Measurements from ENCODE around the gene OR10H4.

- TF ChIP-seq, protein P1, sequence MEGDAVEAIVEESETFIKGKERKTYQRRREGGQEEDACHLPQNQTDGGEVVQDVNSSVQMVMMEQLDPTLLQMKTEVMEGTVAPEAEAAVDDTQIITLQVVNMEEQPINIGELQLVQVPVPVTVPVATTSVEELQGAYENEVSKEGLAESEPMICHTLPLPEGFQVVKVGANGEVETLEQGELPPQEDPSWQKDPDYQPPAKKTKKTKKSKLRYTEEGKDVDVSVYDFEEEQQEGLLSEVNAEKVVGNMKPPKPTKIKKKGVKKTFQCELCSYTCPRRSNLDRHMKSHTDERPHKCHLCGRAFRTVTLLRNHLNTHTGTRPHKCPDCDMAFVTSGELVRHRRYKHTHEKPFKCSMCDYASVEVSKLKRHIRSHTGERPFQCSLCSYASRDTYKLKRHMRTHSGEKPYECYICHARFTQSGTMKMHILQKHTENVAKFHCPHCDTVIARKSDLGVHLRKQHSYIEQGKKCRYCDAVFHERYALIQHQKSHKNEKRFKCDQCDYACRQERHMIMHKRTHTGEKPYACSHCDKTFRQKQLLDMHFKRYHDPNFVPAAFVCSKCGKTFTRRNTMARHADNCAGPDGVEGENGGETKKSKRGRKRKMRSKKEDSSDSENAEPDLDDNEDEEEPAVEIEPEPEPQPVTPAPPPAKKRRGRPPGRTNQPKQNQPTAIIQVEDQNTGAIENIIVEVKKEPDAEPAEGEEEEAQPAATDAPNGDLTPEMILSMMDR (IDR thresholded peaks at IDR 0.05), result no peak
- no peak for TF ChIP-seq POLR2AphosphoS5 (IDR thresholded peaks at IDR 0.05; ENCODE audit: low read depth, low read length)
- no peak for TF ChIP-seq TCF7L2 (IDR thresholded peaks at IDR 0.05; ENCODE audit: low read depth, low read length)
These were observed 46.7 kb downstream of the OR10H4 start for GRCh38 chr19:15995536-15995935.
